ENCODE measurements around the gene CADM2. TPM values are rescaled to one million over a fixed set of nuclear protein-coding genes. Genes with fewer than 3 reads are reported as not detected.

Gene CADM2
- total RNA-seq, 1 donor from 2014 or later, result 4.4 TPM

DNA sequence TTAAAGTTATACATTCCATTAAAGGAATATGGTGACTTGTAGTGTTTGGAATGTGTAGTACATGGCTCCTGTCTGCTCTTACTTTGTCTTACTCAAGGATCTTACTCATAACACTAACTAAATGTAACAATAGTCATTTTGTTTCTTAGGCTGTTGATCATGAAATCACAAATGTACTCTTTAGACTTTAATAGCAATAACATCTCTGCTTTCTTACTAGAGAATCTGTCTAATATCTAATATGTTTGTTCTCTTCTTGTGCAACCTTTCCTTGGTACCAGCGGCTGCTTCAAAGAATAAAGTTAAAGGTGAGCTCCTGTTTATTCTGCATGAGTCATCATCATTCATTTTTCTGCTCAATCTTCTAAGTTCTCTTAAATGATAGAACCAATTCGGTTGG, 767.5 kb downstream of the CADM2 start:
- DNase-seq (ENCODE audit: low spot score, unreplicated experiment), result no peak
- no peaks in the 10 kb centered on the region for H3K36me3 Mint-ChIP-seq (ENCODE audit: insufficient read depth)
- TF ChIP-seq, protein P1, sequence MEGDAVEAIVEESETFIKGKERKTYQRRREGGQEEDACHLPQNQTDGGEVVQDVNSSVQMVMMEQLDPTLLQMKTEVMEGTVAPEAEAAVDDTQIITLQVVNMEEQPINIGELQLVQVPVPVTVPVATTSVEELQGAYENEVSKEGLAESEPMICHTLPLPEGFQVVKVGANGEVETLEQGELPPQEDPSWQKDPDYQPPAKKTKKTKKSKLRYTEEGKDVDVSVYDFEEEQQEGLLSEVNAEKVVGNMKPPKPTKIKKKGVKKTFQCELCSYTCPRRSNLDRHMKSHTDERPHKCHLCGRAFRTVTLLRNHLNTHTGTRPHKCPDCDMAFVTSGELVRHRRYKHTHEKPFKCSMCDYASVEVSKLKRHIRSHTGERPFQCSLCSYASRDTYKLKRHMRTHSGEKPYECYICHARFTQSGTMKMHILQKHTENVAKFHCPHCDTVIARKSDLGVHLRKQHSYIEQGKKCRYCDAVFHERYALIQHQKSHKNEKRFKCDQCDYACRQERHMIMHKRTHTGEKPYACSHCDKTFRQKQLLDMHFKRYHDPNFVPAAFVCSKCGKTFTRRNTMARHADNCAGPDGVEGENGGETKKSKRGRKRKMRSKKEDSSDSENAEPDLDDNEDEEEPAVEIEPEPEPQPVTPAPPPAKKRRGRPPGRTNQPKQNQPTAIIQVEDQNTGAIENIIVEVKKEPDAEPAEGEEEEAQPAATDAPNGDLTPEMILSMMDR (IDR thresholded peaks at IDR 0.05; ENCODE audit: unreplicated experiment), result no peak
- H3K27ac Mint-ChIP-seq, result no peak overlapping the region
- peaks cover 6% of the 10 kb centered on the region for H3K9me3 Mint-ChIP-seq (ENCODE audit: low read depth)
- H3K27me3 Mint-ChIP-seq, result no peaks in the 10 kb centered on the region
- no peak overlapping the region for H3K4me3 Mint-ChIP-seq (ENCODE audit: low read depth)
- no peaks in the 10 kb centered on the region for H3K4me1 Mint-ChIP-seq (ENCODE audit: low read depth)

DNA sequence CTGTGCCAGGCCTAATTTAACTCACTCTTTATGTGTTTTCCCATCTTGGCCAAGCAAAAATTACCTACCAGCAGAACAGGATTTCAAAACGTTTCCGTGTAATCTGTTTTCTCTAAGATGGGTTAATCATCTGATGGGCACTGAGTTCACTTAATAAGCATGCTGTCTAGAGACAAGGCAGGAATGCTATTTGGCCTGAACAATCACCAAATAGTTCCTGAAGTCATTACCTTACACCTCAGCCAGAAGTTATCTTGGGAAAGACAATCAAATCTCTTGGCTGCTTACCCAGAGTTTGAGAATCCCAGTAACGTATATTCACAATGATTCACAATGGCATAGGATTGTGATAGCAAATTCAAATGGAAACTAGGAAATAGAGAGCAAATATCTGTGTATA, 779.1 kb downstream of the CADM2 start:
- Mint-ChIP-seq H3K4me3 (ENCODE audit: low read depth) (no peak overlapping the region), H3K36me3 (ENCODE audit: insufficient read depth) (no peaks in the 10 kb centered on the region), H3K27ac (no peak overlapping the region), H3K27me3 (no peaks in the 10 kb centered on the region), H3K9me3 (ENCODE audit: low read depth) (peaks cover 6% of the 10 kb centered on the region), H3K4me1 (ENCODE audit: low read depth) (peaks cover 3% of the 10 kb centered on the region)
- no peak for DNase-seq (ENCODE audit: low spot score, unreplicated experiment)
- TF ChIP-seq, protein P1 (IDR thresholded peaks at IDR 0.05; ENCODE audit: unreplicated experiment), result no peak

DNA sequence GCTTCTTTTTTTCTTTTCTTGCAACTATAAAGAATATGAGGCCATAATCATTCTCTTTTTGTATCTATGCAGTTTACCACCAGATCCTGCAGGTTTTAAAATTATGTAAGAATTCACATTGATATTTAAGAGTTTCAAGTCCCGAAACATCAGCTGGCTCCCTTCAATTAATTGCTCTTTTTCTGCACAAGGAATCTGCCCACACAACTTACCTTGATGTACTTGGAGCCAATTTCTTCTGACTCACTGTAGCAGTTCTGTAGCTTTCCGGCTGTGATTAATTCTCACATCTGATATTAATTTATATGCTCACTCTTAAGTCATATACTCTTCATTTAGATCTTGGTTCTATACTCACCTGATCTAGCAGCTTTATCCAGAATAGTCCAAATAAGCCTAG, 781.8 kb downstream of the CADM2 start:
- Mint-ChIP-seq H3K4me3 (ENCODE audit: low read depth) (no peak overlapping the region), H3K27ac (no peak overlapping the region), H3K4me1 (ENCODE audit: low read depth) (peaks cover 15% of the 10 kb centered on the region), H3K36me3 (ENCODE audit: insufficient read depth) (no peaks in the 10 kb centered on the region), H3K9me3 (ENCODE audit: low read depth) (peaks cover 9% of the 10 kb centered on the region), H3K27me3 (no peaks in the 10 kb centered on the region)
- TF ChIP-seq, protein P1 (IDR thresholded peaks at IDR 0.05; ENCODE audit: unreplicated experiment), result no peak
- no peak for DNase-seq (ENCODE audit: low spot score, unreplicated experiment)

DNA sequence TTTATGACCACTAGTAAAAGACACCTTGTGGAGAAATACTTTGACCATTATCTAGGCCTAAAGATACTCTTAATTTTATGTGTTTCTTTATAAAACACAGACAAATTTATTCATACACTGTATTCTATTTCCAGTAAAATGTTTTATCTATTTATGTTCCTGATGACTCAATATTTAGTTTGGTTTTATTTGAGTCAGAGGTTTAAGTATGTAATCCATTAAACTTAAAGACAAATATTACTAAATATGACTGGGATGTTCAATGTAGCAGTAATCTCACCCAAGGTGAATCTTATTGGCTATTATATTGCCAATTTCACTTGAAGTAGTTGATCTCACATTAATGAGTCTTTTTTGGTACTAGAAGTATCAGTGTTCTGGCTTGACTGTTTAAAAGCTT, 799.7 kb downstream of the CADM2 start:
- Mint-ChIP-seq H3K9me3 (ENCODE audit: low read depth) (peaks cover 8% of the 10 kb centered on the region), H3K4me1 (ENCODE audit: low read depth) (no peaks in the 10 kb centered on the region), H3K4me3 (ENCODE audit: low read depth) (no peak overlapping the region), H3K36me3 (ENCODE audit: insufficient read depth) (no peaks in the 10 kb centered on the region), H3K27ac (no peak overlapping the region), H3K27me3 (no peaks in the 10 kb centered on the region)
- DNase-seq (ENCODE audit: low spot score, unreplicated experiment), result no peak
- TF ChIP-seq, protein P1 (IDR thresholded peaks at IDR 0.05; ENCODE audit: unreplicated experiment), result no peak

DNA sequence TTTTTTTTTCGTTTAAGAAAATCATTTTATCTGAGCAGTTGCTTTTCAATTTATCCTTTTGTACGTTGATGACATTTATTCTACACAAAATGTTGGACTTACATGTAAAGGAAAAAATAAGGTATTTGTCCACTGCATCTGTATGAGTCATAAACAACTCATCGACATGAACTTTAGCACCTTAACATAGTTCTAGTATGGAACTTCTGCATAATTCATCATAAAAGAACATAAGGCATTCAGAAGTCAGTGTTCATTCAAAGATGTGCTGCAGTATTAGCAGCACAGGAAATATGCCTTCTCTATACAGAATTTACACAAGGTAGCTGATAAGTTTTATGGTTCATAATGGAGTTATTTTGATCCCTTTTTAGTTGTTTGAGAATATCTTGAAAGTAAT, 801.6 kb downstream of the CADM2 start:
- no peaks in the 10 kb centered on the region for H3K36me3 Mint-ChIP-seq (ENCODE audit: insufficient read depth)
- no peaks in the 10 kb centered on the region for H3K4me1 Mint-ChIP-seq (ENCODE audit: low read depth)
- TF ChIP-seq, protein P1 (IDR thresholded peaks at IDR 0.05; ENCODE audit: unreplicated experiment), result no peak
- H3K27ac Mint-ChIP-seq, result no peak overlapping the region
- H3K4me3 Mint-ChIP-seq (ENCODE audit: low read depth), result no peak overlapping the region
- no peaks in the 10 kb centered on the region for H3K27me3 Mint-ChIP-seq
- peaks cover 6% of the 10 kb centered on the region for H3K9me3 Mint-ChIP-seq (ENCODE audit: low read depth)
- no peak for DNase-seq (ENCODE audit: low spot score, unreplicated experiment)
